Activated naive CD4-positive, alpha-beta T cell treated with anti-CD3 and anti-CD28 coated beads, Interleukin-2, amount 50 U/mL, for 24 hours (primary cell): ENCODE data around the gene FRAS1.
"Not testable (repeated sequence)": the region's sequence is repeated elsewhere in the genome, so short reads cannot be mapped to it uniquely, and the experiment has no call there.

Experiments
- H3K27ac Mint-ChIP-seq: one replicate; pipeline ENCODE4 v1.8.0; 2021; ENCODE audit warnings: mild to moderate bottlenecking, mixed read lengths
- H3K27me3 Mint-ChIP-seq: one replicate; pipeline ENCODE4 v1.8.0; 2021; ENCODE audit warnings: mixed read lengths
- H3K36me3 Mint-ChIP-seq: one replicate; pipeline ENCODE4 v1.8.0; 2021; ENCODE audit warnings: mixed read lengths
- H3K4me1 Mint-ChIP-seq: one replicate; pipeline ENCODE4 v1.8.0; 2021; ENCODE audit warnings: mixed read lengths
- H3K4me3 Mint-ChIP-seq: one replicate; pipeline ENCODE4 v1.8.0; 2021; ENCODE audit warnings: mild to moderate bottlenecking, mixed read lengths
- H3K9me3 Mint-ChIP-seq: one replicate; pipeline ENCODE4 v1.8.0; 2021; ENCODE audit warnings: mixed read lengths

Gene FRAS1

DNA sequence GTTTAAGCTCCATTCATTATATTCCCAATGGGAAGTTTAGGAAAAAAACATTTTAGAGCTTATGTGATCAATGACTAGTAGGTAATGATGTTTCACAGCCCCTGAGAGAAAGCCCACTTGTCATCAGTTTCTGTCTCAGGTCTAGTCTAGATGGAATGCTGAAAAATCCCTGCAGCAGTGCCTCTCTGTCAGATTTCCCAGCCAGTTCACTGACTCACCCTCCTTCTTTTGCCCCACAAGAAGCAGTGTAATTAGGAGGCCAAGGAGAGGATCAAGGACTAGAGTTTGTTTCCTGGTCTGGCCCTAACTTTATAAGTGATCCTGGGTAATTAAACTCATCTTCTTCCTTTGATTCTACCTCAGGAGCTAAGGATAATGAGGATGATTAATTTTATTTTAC, 375.8 kb downstream of the FRAS1 start:
- Mint-ChIP-seq H3K36me3 (no peaks in the 10 kb centered on the region), H3K27me3 (peaks cover 3% of the 10 kb centered on the region), H3K4me3 (no peak overlapping the region), H3K9me3 (no peaks in the 10 kb centered on the region), H3K4me1 (no peaks in the 10 kb centered on the region), H3K27ac (no peak overlapping the region)

DNA sequence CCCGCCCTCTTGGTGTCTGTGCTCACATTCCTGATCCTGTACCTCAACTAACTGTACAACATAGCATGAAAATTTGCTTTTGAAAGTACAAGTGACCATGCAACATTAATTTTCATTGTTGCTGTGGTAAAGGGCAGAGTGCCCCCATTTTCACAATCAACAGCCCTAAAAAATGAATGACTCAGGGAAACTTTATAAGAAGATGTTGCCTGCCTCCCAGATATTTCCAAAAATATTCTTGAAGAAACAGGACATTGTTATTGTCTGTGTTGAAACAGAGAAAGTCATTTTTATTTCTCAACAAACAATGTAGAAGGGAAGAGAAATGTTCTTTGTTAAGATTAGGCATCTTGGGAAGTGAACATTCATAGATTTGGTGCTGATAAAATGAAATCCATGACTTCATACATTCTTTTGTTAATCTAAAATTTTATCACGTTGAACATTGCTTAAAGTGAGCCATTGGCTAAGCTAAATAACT, 380.5 kb downstream of the FRAS1 start:
- peaks cover 3% of the 10 kb centered on the region for H3K27me3 Mint-ChIP-seq
- H3K4me3 Mint-ChIP-seq: no peak overlapping the region
- H3K4me1 Mint-ChIP-seq: no peaks in the 10 kb centered on the region
- H3K9me3 Mint-ChIP-seq: no peaks in the 10 kb centered on the region
- no peak overlapping the region for H3K27ac Mint-ChIP-seq
- H3K36me3 Mint-ChIP-seq: no peaks in the 10 kb centered on the region

DNA sequence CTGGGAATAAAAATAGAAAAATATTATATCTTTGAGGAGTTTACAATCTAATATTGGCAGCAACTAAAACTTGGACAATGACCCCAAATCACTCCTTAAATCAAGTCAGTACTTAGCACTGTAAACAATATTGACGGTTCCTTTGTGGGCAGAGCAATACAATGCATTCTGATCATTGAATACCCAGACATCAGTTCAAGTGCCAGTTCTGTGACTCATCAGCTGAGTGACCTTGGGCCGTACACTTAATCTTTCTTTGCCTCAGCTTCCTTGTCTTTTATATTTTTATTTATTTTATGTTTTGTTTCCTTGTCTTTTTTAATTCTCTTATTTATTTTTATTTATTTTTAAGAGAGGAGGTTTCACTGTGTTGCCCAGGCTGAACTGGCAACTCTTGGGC, 382.2 kb downstream of the FRAS1 start:
- Mint-ChIP-seq H3K27ac (no peak overlapping the region), H3K9me3 (no peaks in the 10 kb centered on the region), H3K27me3 (no peaks in the 10 kb centered on the region), H3K36me3 (no peaks in the 10 kb centered on the region), H3K4me1 (no peaks in the 10 kb centered on the region), H3K4me3 (no peak overlapping the region)

DNA sequence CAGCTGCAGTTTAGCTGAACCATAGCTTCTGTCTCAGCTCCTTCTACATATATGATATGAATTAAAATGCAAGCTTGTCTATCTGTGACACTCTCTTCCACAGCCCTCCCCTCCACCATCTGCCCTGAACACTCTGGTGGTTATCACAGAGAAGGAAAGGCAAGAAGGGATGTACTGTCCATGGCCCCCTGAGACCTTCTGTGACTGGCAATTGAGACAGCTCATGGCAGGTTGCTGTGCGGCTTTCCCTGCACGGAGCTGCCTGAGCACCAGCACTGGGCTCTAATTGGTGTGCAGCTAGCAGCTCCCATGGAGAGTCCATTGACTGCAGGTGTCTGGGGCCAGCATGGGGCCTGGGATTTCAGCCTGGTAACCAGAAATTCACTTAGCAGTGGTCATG, 384.6 kb downstream of the FRAS1 start:
- H3K27me3 Mint-ChIP-seq: no peaks in the 10 kb centered on the region
- H3K4me1 Mint-ChIP-seq: no peaks in the 10 kb centered on the region
- no peaks in the 10 kb centered on the region for H3K9me3 Mint-ChIP-seq
- no peak overlapping the region for H3K4me3 Mint-ChIP-seq
- no peak overlapping the region for H3K27ac Mint-ChIP-seq
- no peaks in the 10 kb centered on the region for H3K36me3 Mint-ChIP-seq

DNA sequence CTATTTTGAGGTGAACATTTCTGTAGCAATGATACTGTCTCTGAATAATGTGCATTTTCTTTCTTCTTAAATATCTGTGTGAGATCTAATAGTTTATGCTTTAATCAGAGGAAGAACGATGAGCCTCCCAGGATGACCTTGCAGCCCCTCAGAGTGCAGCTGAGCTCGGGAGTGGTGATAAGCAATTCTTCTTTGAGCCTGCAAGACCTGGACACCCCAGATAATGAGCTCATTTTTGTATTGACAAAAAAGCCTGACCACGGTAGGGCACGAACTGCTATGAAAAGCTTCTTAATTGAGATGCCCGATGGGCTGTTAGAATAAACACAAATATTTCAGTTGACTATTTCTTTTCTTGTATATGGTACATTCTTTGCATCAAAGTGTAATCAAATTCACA, 389.5 kb downstream of the FRAS1 start:
- Mint-ChIP-seq H3K4me1 (peaks cover 5% of the 10 kb centered on the region), H3K27ac (no peak overlapping the region), H3K36me3 (no peaks in the 10 kb centered on the region), H3K27me3 (no peaks in the 10 kb centered on the region), H3K9me3 (no peaks in the 10 kb centered on the region), H3K4me3 (no peak overlapping the region)

DNA sequence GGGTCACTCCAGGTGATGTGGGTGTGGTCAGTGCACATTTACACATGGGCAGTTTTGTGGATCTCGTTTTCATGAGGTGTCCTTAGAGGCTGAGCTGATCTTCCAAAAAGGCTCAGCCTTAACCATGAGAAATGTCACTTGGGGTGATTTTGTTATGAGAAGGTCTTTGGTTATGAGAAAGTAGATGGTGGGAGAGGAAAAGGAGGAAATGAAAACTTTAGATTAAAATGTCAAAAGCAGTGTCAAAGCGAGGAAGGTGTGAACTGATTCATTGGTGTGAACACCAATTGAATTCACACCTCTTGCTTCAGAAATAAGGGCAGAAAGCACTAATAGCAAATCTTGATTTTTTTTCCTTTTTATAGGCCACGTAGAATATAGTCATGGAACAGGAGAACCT, 394.3 kb downstream of the FRAS1 start:
- H3K4me1 Mint-ChIP-seq: peaks cover 5% of the 10 kb centered on the region
- no peaks in the 10 kb centered on the region for H3K36me3 Mint-ChIP-seq
- peaks cover 3% of the 10 kb centered on the region for H3K27me3 Mint-ChIP-seq
- no peaks in the 10 kb centered on the region for H3K9me3 Mint-ChIP-seq
- no peak overlapping the region for H3K27ac Mint-ChIP-seq
- H3K4me3 Mint-ChIP-seq: no peak overlapping the region

DNA sequence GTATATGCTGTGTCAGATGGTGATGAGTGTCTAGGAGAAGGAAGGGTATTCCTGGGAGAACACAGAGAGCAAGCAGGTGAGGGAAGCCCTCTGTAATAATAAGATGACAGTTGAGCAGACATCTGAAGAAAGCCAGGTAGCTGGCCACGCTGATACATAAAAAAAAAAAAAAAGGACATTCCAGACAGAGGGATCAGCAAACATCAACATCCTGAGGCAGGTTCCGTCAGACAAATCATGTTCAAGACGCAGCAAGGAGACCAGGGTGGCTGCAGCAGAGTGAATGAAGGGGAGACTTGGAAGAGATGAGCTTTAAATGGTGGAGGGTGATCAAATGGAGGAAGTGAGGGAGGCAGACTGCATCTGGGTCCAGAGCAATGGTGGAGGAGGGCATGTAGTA, 396.9 kb downstream of the FRAS1 start:
- no peak overlapping the region for H3K4me3 Mint-ChIP-seq
- no peaks in the 10 kb centered on the region for H3K36me3 Mint-ChIP-seq
- H3K4me1 Mint-ChIP-seq: no peaks in the 10 kb centered on the region
- H3K27ac Mint-ChIP-seq: no peak overlapping the region
- H3K27me3 Mint-ChIP-seq: peaks cover 4% of the 10 kb centered on the region
- no peaks in the 10 kb centered on the region for H3K9me3 Mint-ChIP-seq

DNA sequence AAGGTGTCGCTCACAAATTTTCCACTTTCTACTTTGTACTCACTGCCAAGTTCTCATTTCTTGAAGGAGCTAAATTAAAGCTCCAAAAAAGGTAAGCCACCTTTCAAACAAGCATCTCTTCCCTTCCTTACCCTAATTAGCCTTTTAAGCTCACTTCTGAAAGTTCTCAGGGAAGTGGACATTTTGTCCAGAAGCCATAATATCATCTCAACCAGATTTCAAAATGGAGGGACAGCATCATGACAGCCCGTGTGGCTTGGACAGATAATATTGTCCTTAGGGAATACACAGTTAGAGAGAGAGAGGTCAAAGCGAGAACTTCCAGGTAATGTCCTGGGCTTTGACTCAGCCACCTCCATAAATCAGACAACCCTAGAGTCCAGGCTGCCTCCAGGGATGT, 400.6 kb downstream of the FRAS1 start:
- Mint-ChIP-seq H3K27me3 (peaks cover 6% of the 10 kb centered on the region), H3K4me3 (no peak overlapping the region), H3K36me3 (no peaks in the 10 kb centered on the region), H3K27ac (no peak overlapping the region), H3K9me3 (no peaks in the 10 kb centered on the region), H3K4me1 (no peaks in the 10 kb centered on the region)

DNA sequence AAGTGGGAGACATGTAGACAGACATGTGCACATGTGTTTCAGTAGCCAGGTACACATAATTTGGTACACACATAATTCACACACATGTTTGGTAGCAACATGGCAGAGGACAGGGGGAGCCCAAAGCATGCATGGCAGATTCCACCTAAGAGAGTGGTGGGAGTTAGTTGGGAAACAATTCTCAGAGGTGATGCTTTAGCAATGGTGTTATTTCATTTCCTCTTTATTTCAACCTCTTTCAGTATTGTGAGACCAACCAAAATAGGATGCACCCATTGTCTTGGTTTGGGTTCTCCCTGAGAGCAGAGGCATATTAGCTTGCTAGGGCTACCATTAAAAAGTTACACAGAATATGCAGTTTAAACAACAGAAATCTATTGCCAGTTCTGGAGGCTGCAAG, 402.2 kb downstream of the FRAS1 start:
- H3K4me1 Mint-ChIP-seq: no peaks in the 10 kb centered on the region
- peaks cover 2% of the 10 kb centered on the region for H3K27me3 Mint-ChIP-seq
- no peaks in the 10 kb centered on the region for H3K9me3 Mint-ChIP-seq
- H3K4me3 Mint-ChIP-seq: no peak overlapping the region
- H3K27ac Mint-ChIP-seq: no peak overlapping the region
- no peaks in the 10 kb centered on the region for H3K36me3 Mint-ChIP-seq

DNA sequence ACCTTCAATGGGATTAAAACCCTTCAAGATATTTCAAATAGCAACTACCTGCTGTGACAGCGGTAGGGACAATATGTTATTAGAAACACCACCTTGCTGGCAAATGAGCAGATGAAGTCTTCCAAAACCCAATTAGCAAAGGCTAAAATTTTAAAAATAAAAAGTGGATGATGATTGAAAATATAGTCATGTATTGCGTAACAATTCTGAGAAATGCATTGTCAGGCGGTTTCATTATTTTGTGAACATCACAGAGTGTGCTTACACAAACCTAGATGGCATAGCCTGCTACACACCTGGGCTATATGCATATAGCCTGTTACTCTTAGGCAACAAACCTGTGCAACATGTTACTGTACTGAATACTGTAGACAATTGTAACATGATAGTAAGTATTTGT, 403.2 kb downstream of the FRAS1 start:
- no peak overlapping the region for H3K27ac Mint-ChIP-seq
- no peaks in the 10 kb centered on the region for H3K4me1 Mint-ChIP-seq
- H3K9me3 Mint-ChIP-seq: no peaks in the 10 kb centered on the region
- H3K4me3 Mint-ChIP-seq: no peak overlapping the region
- H3K27me3 Mint-ChIP-seq: peaks cover 2% of the 10 kb centered on the region
- no peaks in the 10 kb centered on the region for H3K36me3 Mint-ChIP-seq

DNA sequence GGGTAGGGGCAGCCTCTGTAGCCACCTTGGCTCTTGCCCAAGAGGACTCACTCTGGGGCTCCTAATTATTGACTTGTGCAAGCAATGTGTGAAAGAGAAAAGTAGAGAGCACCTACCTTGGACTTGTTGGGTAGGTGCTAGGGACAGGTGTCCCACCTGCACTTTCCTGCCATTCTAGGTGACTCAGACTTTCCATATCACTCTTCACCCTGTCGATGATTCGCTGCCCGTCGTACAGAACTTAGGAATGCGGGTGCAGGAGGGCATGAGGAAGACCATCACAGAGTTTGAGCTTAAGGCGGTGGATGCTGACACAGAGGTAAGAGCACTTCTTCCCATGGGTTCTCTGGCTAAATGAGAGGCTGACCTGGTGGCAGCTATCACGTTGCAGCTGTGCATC, 407.1 kb downstream of the FRAS1 start:
- no peak overlapping the region for H3K4me3 Mint-ChIP-seq
- no peaks in the 10 kb centered on the region for H3K4me1 Mint-ChIP-seq
- H3K36me3 Mint-ChIP-seq: no peaks in the 10 kb centered on the region
- no peak overlapping the region for H3K27ac Mint-ChIP-seq
- H3K27me3 Mint-ChIP-seq: peaks cover 2% of the 10 kb centered on the region
- H3K9me3 Mint-ChIP-seq: no peaks in the 10 kb centered on the region

DNA sequence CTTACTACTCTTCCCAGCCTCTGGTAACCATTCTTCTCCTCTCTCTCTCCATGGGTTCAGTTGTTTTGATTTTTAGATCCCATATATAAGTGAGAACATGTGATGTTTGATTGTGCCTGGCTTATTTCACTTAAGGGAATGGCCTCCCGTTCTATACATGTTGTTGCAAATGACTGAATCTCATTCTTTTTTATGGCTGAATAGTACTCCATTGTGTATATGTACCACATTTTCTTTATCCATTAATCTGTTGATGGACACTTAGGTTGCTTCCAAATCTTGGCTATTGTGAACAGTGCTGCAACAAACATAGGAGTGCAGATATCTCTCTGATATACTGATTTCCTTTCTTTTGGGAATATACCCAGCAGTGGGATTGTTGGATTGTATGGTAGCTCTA, 410.1 kb downstream of the FRAS1 start:
- H3K4me1 Mint-ChIP-seq, H3K9me3 Mint-ChIP-seq, H3K4me3 Mint-ChIP-seq, H3K27me3 Mint-ChIP-seq, H3K27ac Mint-ChIP-seq, H3K36me3 Mint-ChIP-seq: not testable (repeated sequence)

DNA sequence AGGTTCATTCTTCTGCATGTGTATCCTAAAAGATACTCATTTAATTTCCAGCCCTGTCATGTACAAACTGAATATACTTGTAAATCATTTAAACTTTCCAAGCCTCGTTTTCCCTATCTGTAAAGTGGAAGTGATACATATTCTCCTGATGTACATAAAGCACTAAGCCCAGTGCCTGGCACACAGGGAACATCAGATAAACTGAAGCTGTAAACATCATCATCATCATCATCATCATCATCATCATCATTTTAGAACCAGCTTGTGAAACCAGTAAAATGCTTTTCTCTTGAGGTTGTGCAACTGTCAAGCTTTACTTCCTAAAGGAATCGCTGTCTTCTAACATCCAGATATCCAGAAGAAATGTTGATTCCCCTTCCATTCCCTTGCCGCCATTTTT, 411.1 kb downstream of the FRAS1 start:
- Mint-ChIP-seq H3K9me3 (no peaks in the 10 kb centered on the region), H3K4me3 (no peak overlapping the region), H3K27me3 (peaks cover 1% of the 10 kb centered on the region), H3K4me1 (no peaks in the 10 kb centered on the region), H3K36me3 (no peaks in the 10 kb centered on the region), H3K27ac (no peak overlapping the region)

DNA sequence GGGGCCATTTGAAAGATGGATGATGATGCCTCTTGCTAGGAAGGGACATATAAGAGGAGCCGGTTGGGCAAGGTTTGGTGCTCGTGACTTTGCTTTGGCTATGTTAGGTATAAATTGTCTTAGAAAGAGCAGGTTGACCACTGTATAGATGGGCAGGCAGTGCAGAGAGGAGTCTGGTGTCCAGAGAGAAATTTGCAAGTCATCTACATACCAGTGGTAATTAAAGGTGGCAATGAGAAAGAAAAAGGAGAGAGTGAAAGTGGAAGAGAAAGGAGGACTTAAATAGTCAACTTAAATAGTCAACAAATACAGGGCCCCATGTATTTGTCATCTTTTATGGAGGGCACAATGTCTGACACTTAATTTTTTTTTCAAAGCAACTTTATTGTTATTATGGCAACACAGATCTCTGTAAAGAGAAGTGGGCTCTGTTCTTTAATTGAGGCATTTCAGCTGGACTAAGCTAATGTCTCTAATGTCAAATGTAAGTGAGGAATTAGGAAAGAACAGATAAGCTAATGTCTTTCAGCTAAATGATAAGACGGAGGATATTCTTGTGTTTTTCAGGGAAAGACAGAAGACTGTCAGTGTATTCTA, 419.1 kb downstream of the FRAS1 start:
- peaks cover 1% of the 10 kb centered on the region for H3K27me3 Mint-ChIP-seq
- no peaks in the 10 kb centered on the region for H3K4me1 Mint-ChIP-seq
- H3K4me3 Mint-ChIP-seq: no peak overlapping the region
- no peaks in the 10 kb centered on the region for H3K36me3 Mint-ChIP-seq
- H3K27ac Mint-ChIP-seq: no peak overlapping the region
- H3K9me3 Mint-ChIP-seq: no peaks in the 10 kb centered on the region

DNA sequence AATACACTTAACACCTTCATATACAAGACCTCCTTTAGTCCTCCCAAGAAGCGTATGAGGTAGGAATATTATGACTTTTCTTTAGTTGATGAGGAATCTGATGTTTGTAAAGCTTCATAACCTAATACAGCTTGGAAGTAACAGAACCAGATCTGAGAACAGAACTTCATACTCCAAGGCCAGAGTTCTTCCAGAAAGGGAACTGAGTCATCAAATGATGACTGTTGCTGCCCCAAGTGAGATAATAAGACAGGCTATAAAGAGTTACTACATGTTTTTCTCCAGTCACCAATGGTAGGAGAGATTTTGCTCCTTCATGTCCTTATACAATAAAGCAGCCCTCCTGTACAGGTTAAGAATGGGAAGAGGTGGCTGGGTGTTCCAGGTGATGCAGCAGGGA, 420.2 kb downstream of the FRAS1 start:
- peaks cover 1% of the 10 kb centered on the region for H3K27me3 Mint-ChIP-seq
- no peak overlapping the region for H3K27ac Mint-ChIP-seq
- no peaks in the 10 kb centered on the region for H3K36me3 Mint-ChIP-seq
- H3K9me3 Mint-ChIP-seq: no peaks in the 10 kb centered on the region
- no peaks in the 10 kb centered on the region for H3K4me1 Mint-ChIP-seq
- no peak overlapping the region for H3K4me3 Mint-ChIP-seq

DNA sequence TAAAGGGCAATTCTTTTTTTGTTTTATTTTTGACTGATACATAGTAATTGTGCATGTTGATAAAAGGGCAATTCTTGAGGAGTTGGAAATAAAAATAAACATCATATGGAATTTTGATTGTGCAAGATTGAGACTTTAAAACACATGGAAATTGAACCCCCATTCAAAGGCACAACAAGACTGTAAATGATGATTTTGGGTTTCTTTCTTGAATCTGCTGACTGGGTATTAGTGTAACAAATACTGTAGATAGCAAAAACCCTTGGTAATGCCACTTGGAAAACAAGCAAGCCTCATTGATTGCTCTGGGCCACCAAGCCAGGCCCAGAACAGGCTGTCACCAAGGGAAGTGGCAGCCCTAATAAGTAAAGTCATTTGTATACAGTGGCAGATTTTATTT, 421.4 kb downstream of the FRAS1 start:
- Mint-ChIP-seq H3K27me3 (peaks cover 1% of the 10 kb centered on the region), H3K9me3 (no peaks in the 10 kb centered on the region), H3K27ac (no peak overlapping the region), H3K4me3 (no peak overlapping the region), H3K4me1 (no peaks in the 10 kb centered on the region), H3K36me3 (no peaks in the 10 kb centered on the region)

DNA sequence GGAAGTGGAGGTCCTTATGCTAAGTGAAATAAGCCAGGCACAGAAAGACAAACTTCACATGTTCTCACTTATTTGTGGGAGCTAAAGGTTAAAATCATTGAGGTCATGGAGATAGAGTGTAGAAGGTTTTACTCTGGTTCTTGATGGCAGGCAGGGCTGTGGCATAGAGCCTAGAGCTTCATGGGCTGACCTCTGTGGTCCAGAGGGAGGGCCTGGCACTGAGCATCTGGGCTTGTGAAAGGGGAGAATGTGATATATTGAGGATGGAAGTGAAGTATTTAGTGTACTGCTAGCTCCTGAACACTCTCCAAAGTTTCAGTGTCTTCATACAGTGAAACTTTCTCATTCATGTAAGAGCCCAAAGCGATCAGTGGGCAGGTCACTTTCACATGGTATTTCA, 423.2 kb downstream of the FRAS1 start:
- H3K27ac Mint-ChIP-seq: no peak overlapping the region

More for the DNA sequence above, 423.2 kb downstream of the FRAS1 start:
- H3K4me3 Mint-ChIP-seq: no peak overlapping the region
- no peaks in the 10 kb centered on the region for H3K9me3 Mint-ChIP-seq
- H3K36me3 Mint-ChIP-seq: no peaks in the 10 kb centered on the region
- H3K4me1 Mint-ChIP-seq: no peaks in the 10 kb centered on the region
- peaks cover 1% of the 10 kb centered on the region for H3K27me3 Mint-ChIP-seq
